Cerebellar cortex (tissue), 1 donor: Measurements from ENCODE around the gene LRRC1.

Experiments used
- DNase-seq: peaks from one replicate; pipeline ENCODE4 v3.0.0-alpha.2; 2015; ENCODE audit warnings: low spot score

Gene LRRC1

GRCh38 chr6:53925891-53926290 lies 131.1 kb downstream of the LRRC1 start:
- DNase-seq = no peak

GRCh38 chr6:53926505-53926904 lies 131.7 kb downstream of the LRRC1 start:
- DNase-seq = no peak

- DNase-seq = no peak
Observed at GRCh38 chr6:53928641-53929040, 133.8 kb downstream of the LRRC1 start.

GRCh38 chr6:53929041-53929820 lies 134.4 kb downstream of the LRRC1 start:
- no peak for DNase-seq

GRCh38 chr6:53929821-53930120 lies 135.0 kb downstream of the LRRC1 start:
- no peak for DNase-seq

- DNase-seq = no peak
Observed at GRCh38 chr6:53930330-53930729, 135.5 kb downstream of the LRRC1 start.

GRCh38 chr6:53931086-53931485 lies 136.3 kb downstream of the LRRC1 start:
- DNase-seq = no peak

GRCh38 chr6:53932516-53932915 lies 137.7 kb downstream of the LRRC1 start:
- DNase-seq = no peak

GRCh38 chr6:53934023-53934422 lies 139.2 kb downstream of the LRRC1 start:
- DNase-seq = no peak

GRCh38 chr6:53937461-53937860 lies 142.7 kb downstream of the LRRC1 start:
- DNase-seq = no peak

GRCh38 chr6:53938810-53939209 lies 144.0 kb downstream of the LRRC1 start:
- no peak for DNase-seq

- DNase-seq = no peak
Observed at GRCh38 chr6:53939830-53940229, 145.0 kb downstream of the LRRC1 start.

GRCh38 chr6:53943395-53943794 lies 148.6 kb downstream of the LRRC1 start:
- peak; percentile 31 for DNase-seq

- no peak for DNase-seq
Observed at GRCh38 chr6:53944091-53944490, 149.3 kb downstream of the LRRC1 start.

GRCh38 chr6:53944543-53944942 lies 149.7 kb downstream of the LRRC1 start:
- DNase-seq = no peak

- no peak for DNase-seq
Observed at GRCh38 chr6:53945765-53946407, 151.1 kb downstream of the LRRC1 start.

- DNase-seq = no peak
Observed at GRCh38 chr6:53947780-53948179, 153.0 kb downstream of the LRRC1 start.

GRCh38 chr6:53951383-53951782 lies 156.6 kb downstream of the LRRC1 start:
- DNase-seq = no peak

GRCh38 chr6:53956068-53956711 lies 161.4 kb downstream of the LRRC1 start:
- peak; percentile 55 for DNase-seq

- no peak for DNase-seq
Observed at GRCh38 chr6:53956804-53957203, 162.0 kb downstream of the LRRC1 start.

- no peak for DNase-seq
Observed at GRCh38 chr6:53959717-53960116, 164.9 kb downstream of the LRRC1 start.

GRCh38 chr6:53960311-53960710 lies 165.5 kb downstream of the LRRC1 start:
- DNase-seq = no peak

GRCh38 chr6:53961679-53962370 lies 167.0 kb downstream of the LRRC1 start:
- DNase-seq = no peak
